Gastroesophageal sphincter (tissue), 3 donors: ENCODE data around the gene ADAT3.
"Not testable (repeated sequence)": the region's sequence is repeated elsewhere in the genome, so short reads cannot be mapped to it uniquely, and the experiment has no call there.

Experiments used
- EP300 ChIP-seq: sonication (generic); formaldehyde crosslinking; IDR thresholded peaks from one replicate; pipeline ENCODE4 v1.6.1; 2017; ENCODE audit warnings: antibody characterized with exemption, mild to moderate bottlenecking
- POLR2A ChIP-seq, 2 donors: fragments of 450-650 bp; IDR thresholded peaks; one replicate each; pipeline ENCODE4 v1.6.1; 2017; ENCODE audit warnings: antibody characterized with exemption in 2 of 2, mild to moderate bottlenecking in 2 of 2, moderate library complexity in 1 of 2
- POLR2AphosphoS5 ChIP-seq: sonication (generic); formaldehyde crosslinking; IDR thresholded peaks from one replicate; pipeline ENCODE4 v1.6.1; 2017; ENCODE audit warnings: antibody characterized with exemption
- TF ChIP-seq, protein P1 (sequence below), 4 experiments: fragments of 200-600 bp in 2 of 4; fragments of 450-650 bp in 2 of 4; sonication (generic) in 1 of 4; IDR thresholded peaks; one replicate each; pipeline ENCODE4 v1.5.1; 2017 to 2019; ENCODE audit warnings: antibody characterized with exemption in 4 of 4, mild to moderate bottlenecking in 2 of 4, moderate library complexity in 2 of 4

DNA sequence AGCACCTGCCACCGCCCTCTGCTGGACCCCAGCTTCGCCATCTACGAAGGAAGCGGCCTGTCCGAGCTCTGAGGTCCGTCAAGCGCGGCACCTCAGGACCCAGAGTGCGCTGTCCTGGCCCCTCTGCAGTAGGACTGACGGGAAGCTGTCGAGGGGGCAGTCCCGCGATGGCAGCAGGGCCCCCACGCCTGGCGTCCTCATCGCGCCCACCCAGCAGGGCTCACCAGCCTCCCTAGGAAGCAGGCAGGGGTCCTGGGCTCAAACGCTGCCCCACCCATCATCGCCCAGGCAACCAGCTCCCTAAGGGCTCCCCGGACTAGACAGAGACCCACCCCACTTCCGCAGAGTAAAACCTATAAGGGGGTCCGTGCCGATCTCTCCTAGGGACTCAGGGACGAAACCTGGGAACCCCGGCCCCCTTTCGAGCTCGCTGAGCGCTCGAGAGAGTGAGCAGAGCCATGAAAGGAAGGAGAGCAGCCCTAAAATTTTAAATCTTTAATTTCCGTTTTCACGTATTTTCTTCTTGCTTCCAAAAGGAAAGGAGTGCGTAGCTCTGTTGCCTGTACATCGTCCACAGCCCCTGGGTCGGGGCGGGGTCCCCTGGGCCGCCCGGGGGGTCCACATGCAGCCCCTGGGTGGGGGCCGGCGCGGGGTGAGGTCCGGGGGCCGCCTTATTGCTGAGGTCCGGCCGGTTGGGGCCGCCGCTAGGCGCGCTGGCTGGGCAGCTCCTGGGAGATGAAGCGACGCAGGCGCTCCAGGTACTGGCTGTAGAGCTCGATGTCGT lies 28.5 kb upstream of the ADAT3 start:
- TF ChIP-seq, protein P1, sequence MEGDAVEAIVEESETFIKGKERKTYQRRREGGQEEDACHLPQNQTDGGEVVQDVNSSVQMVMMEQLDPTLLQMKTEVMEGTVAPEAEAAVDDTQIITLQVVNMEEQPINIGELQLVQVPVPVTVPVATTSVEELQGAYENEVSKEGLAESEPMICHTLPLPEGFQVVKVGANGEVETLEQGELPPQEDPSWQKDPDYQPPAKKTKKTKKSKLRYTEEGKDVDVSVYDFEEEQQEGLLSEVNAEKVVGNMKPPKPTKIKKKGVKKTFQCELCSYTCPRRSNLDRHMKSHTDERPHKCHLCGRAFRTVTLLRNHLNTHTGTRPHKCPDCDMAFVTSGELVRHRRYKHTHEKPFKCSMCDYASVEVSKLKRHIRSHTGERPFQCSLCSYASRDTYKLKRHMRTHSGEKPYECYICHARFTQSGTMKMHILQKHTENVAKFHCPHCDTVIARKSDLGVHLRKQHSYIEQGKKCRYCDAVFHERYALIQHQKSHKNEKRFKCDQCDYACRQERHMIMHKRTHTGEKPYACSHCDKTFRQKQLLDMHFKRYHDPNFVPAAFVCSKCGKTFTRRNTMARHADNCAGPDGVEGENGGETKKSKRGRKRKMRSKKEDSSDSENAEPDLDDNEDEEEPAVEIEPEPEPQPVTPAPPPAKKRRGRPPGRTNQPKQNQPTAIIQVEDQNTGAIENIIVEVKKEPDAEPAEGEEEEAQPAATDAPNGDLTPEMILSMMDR (IDR thresholded peaks at IDR 0.05) = not testable (repeated sequence)
- not testable (repeated sequence) for TF ChIP-seq POLR2A (IDR thresholded peaks at IDR 0.05); EP300; POLR2AphosphoS5
